ENCODE measurements around the gene MPDZ.

GRCh38 chr9:13110766-13111417, 168.6 kb downstream of the MPDZ start:
- no peak for TF ChIP-seq POLR2A (IDR thresholded peaks at IDR 0.05; ENCODE audit: low read length)
- no peak for TF ChIP-seq GATA1 (IDR thresholded peaks at IDR 0.05; ENCODE audit: low read depth, low read length)

Measured in erythroblast (primary cell).